Aorta (tissue), 5 donors: ENCODE data around the gene TMED4. TPM values are rescaled to one million over a fixed set of nuclear protein-coding genes. Genes with fewer than 3 reads are reported as not detected.
"Not testable (repeated sequence)": the region's sequence is repeated elsewhere in the genome, so short reads cannot be mapped to it uniquely, and the experiment has no call there.

Experiments used
- ATAC-seq: fragments of 200-7000 bp; cut with Tn5 transposase; one replicate; pipeline ENCODE4 v1.9.1; 2022; ENCODE audit warnings: moderate library complexity; ENCODE audit not compliant: low FRiP score
- DNase-seq, 2 donors: peaks; one replicate each; pipeline ENCODE4 v3.0.0-alpha.2; 2020
- H3K27ac ChIP-seq, 2 donors: one replicate each; pipeline ENCODE4 v1.5.1; 2013; ENCODE audit warnings: low read length in 2 of 2, mild to moderate bottlenecking in 2 of 2, moderate library complexity in 2 of 2, control low read depth in 1 of 2, inconsistent platforms in 1 of 2, low read depth in 1 of 2
- H3K27me3 ChIP-seq, 2 donors: one replicate each; pipeline ENCODE4 v1.6.1; 2013; ENCODE audit warnings: control low read depth in 1 of 2, low read length in 1 of 2, mild to moderate bottlenecking in 1 of 2, moderate library complexity in 1 of 2; ENCODE audit not compliant: insufficient read depth in 2 of 2, control insufficient read depth in 1 of 2
- H3K36me3 ChIP-seq, 2 donors: one replicate each; pipeline ENCODE4 v1.6.1; 2013; ENCODE audit warnings: control low read depth in 1 of 2, low read length in 1 of 2, mild to moderate bottlenecking in 1 of 2; ENCODE audit not compliant: insufficient read depth in 2 of 2, control insufficient read depth in 1 of 2
- H3K4me1 ChIP-seq, 2 donors: one replicate each; pipeline ENCODE4 v1.6.1; 2013; ENCODE audit warnings: low read length in 2 of 2, control low read depth in 1 of 2, mild to moderate bottlenecking in 1 of 2, moderate library complexity in 1 of 2; ENCODE audit not compliant: insufficient read depth in 2 of 2, control insufficient read depth in 1 of 2
- H3K4me3 ChIP-seq, 2 donors: one replicate each; pipeline ENCODE4 v1.5.1; 2013; ENCODE audit warnings: low read length in 2 of 2, control low read depth in 1 of 2, mild to moderate bottlenecking in 1 of 2
- H3K9me3 ChIP-seq: one replicate; pipeline ENCODE4 v1.6.1; 2013; ENCODE audit warnings: mild to moderate bottlenecking, low read length; ENCODE audit not compliant: control insufficient read depth
- WGBS, 2 donors: extraction: QIAGEN DNeasy Blood & Tissue Kit; methylation state at CpG; one replicate each; pipeline ENCODE4 v1.1.7; 2013; 5-methylcytosine and 5-hydroxymethylcytosine counted together
- intact Hi-C, 2 donors: fragments of 100-400 bp; cut with DNase I; formaldehyde crosslinking; loops; one replicate each; pipeline versions ENCODE4 v1.14.2 to v1.15.0; 2022
- polyA plus RNA-seq, 2 donors: library from polyadenylated mRNA; stranded (reverse); fragments of 200-250 nt; gene quantifications; one replicate each; pipeline ENCODE4 v1.2.3, GENCODE V29; 2013
- total RNA-seq, 2 donors: library from RNA; stranded (reverse); fragmentation: NEBNext Ultra II Directional; extraction: Animal tissue kit (Norgen Biotek cat#: 25700); gene quantifications; one replicate each; pipeline ENCODE4 v1.2.1, GENCODE V29; 2021
- donor health status: healthy with polysubstance abuse.
- donor health status: Bipolar disorder and iron deficiency.
- donor health status: DM: no; HTN: no; CAD: no.
- donor health status: DM: no; HTN: no; CAD: no.
- donor health status: DM: yes; HTN: yes; CAD: no.

The TMED4 gene
- total and polyA plus RNA-seq, 4 donors = 47.2 to 77.0 (median 64.5) TPM

- WGBS, 2 donors = 46 to 54% methylated on average over 4 of the region's 4 CpGs
- intact Hi-C loops = no loop called here
- no peaks in the 10 kb centered on the region for H3K4me1 ChIP-seq
- DNase-seq (no peak), ATAC-seq (no peak)
- H3K36me3 ChIP-seq = no peaks in the 10 kb centered on the region
- no peaks in the 10 kb centered on the region for H3K9me3 ChIP-seq
- H3K27me3 ChIP-seq = no peaks in the 10 kb centered on the region
- no peak overlapping the region for H3K27ac ChIP-seq
- H3K4me3 ChIP-seq = no peak overlapping the region
Observed at GRCh38 chr7:44559485-44559884, 22.5 kb downstream of the TMED4 start.

- intact Hi-C loops = no loop called here
- 84 to 86% methylated on average over 2 of the region's 2 CpGs for WGBS, 2 donors
- Histone ChIP-seq H3K27ac (no peak overlapping the region), H3K9me3 (no peaks in the 10 kb centered on the region), H3K27me3 (no peaks in the 10 kb centered on the region), H3K4me3 (no peak overlapping the region), H3K4me1 (no peaks in the 10 kb centered on the region), H3K36me3 (no peaks in the 10 kb centered on the region)
- DNase-seq = no peak
- no peak for ATAC-seq
Observed at GRCh38 chr7:44557485-44557884, 24.5 kb downstream of the TMED4 start.

DNA sequence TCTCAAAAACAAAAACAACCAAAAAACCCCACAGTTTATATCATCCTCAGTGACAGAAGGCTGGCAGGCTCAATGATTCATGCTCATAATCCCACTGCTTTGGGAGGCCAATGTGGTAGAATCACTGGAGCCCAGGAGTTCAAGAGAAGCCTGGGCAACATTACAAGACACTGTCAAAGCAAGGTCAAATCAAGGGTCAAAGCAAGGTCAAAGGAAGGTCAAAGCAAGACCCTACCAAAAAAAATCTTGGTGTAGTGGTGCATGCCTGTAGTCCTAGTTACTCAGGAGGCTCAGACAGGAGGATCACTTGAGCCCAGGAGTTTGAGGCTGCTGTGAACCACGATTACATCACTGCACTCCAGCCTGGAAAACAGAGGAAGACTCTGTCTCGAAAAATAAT lies 26.7 kb downstream of the TMED4 start:
- no peak for DNase-seq
- no peaks in the 10 kb centered on the region for H3K27me3 ChIP-seq

DNA sequence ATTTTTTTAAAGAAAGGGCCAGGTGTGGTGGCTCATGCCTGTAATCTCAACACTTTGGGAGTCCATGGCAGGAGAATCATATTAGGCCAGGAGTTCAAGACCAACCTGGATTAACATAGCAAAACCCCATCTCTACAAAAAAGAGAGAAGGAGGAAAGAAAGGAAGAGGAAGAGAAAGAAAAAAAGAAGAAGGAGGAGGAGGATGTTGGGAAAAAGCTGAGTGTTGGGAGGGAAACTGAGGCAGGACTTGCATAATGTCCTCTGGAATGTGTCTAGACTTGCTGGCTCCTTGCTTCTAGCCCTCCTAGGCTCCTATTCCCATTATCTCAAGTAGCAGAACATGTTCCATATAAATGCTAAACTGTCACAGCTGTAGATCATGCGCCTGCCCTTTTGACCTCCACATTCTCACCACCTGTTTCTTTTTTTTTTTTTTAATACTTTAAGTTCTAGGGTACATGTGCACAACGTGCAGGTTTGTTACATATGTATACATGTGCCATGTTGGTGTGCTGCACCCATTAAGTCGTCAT lies 29.5 kb downstream of the TMED4 start:
- H3K36me3 ChIP-seq, H3K4me1 ChIP-seq, H3K4me3 ChIP-seq, intact Hi-C loops, DNase-seq, H3K9me3 ChIP-seq, ATAC-seq, H3K27ac ChIP-seq, H3K27me3 ChIP-seq: not testable (repeated sequence)
- WGBS, 2 donors = 71 to 78% methylated on average over 3 of the region's 3 CpGs

More for the DNA sequence above, 26.7 kb downstream of the TMED4 start:
- H3K27ac ChIP-seq = no peak overlapping the region
- intact Hi-C loops = no loop called here
- no peak overlapping the region for H3K4me3 ChIP-seq
- H3K9me3 ChIP-seq = no peaks in the 10 kb centered on the region
- no peaks in the 10 kb centered on the region for H3K4me1 ChIP-seq
- H3K36me3 ChIP-seq = no peaks in the 10 kb centered on the region
- 67 to 77% methylated on average over 2 of the region's 2 CpGs for WGBS, 2 donors
- ATAC-seq = no peak

DNA sequence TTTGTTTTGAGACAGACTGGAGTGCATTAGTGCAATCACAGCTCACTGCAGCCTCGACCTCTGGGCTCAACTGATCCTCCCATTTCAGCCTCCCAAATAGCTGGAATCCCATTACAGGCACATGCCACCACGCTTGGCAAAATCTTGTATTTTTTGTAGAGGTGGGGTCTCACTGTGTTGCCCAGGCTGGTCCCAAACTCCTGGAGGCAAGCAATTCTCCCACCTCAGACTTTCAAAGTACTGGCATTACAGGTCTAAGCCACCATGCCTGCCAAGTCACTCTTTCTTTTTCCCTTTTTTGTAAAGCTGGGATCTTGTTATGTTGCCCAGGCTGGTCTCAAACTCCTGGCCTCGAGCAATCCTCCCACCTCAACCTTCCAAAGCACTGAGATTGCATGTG lies 32.6 kb downstream of the TMED4 start:
- no peak for DNase-seq
- intact Hi-C loops = no loop called here
- no peaks in the 10 kb centered on the region for H3K36me3 ChIP-seq
- WGBS, 2 donors = 79 to 83% methylated on average over 3 of the region's 3 CpGs
- no peak overlapping the region for H3K4me3 ChIP-seq
- H3K9me3 ChIP-seq = no peaks in the 10 kb centered on the region
- H3K27ac ChIP-seq = no peak overlapping the region
- H3K27me3 ChIP-seq = no peaks in the 10 kb centered on the region
- ATAC-seq = no peak
- H3K4me1 ChIP-seq = no peaks in the 10 kb centered on the region

DNA sequence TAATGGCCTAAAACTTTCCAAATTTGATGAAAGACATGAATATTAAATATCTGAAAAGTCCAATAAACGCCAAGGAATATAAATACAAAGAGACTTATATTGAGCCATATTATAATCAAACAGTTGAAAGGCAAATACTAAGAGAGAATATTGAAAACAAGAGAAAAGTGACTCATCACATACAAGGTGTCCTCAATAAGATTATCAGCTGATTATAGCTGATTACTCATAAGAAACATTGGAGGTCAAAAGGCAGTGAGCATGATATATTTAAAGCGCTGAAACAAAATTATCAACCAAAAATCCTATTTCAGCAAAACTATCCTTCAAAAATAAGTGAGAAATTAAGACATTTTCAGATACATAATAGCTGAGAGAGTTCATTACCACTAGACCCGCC lies 33.1 kb downstream of the TMED4 start:
- no peaks in the 10 kb centered on the region for H3K9me3 ChIP-seq
- WGBS, 2 donors = 91 to 93% methylated on average over 3 of the region's 3 CpGs
- H3K4me1 ChIP-seq = no peaks in the 10 kb centered on the region
- intact Hi-C loops = no loop called here
- no peak overlapping the region for H3K4me3 ChIP-seq
- ATAC-seq = no peak
- H3K36me3 ChIP-seq = no peaks in the 10 kb centered on the region
- H3K27ac ChIP-seq = no peak overlapping the region
- DNase-seq = no peak
- H3K27me3 ChIP-seq = no peaks in the 10 kb centered on the region

- no peak overlapping the region for H3K27ac ChIP-seq
- no peaks in the 10 kb centered on the region for H3K4me1 ChIP-seq
- H3K4me3 ChIP-seq = no peak overlapping the region
- intact Hi-C loops = no loop called here
- no peaks in the 10 kb centered on the region for H3K36me3 ChIP-seq
- WGBS, 2 donors = 3 to 17% methylated on average over 6 of the region's 6 CpGs
- no peaks in the 10 kb centered on the region for H3K27me3 ChIP-seq
- no peaks in the 10 kb centered on the region for H3K9me3 ChIP-seq
- ATAC-seq = no peak
- no peak for DNase-seq
Observed at GRCh38 chr7:44547536-44548231, 34.3 kb downstream of the TMED4 start.

GRCh38 chr7:44541876-44542610 lies 40.0 kb downstream of the TMED4 start:
- DNase-seq (no peak), ATAC-seq (no peak)
- intact Hi-C loops = no loop called here
- Histone ChIP-seq H3K36me3 (no peaks in the 10 kb centered on the region), H3K27ac (no peak overlapping the region), H3K4me1 (no peaks in the 10 kb centered on the region), H3K9me3 (no peaks in the 10 kb centered on the region), H3K4me3 (no peak overlapping the region), H3K27me3 (no peaks in the 10 kb centered on the region)
- 90 to 91% methylated on average over 6 of the region's 6 CpGs for WGBS, 2 donors
